Epidermal melanocyte (primary cell): Measurements from ENCODE around the gene TSPAN1.

Experiments
- DNase-seq: peaks from one replicate; pipeline ENCODE4 v3.0.0; 2011; ENCODE audit warnings: low spot score; ENCODE audit not compliant: insufficient read length

TSPAN1 gene

GRCh38 chr1:46174448-46175231, at the start of gene TSPAN1:
TSS of gene TSPAN1 (plus strand) at chr1:46175087. CDS start at chr1:46181108, 6,021 bp downstream.
- DNase-seq: no peak

GRCh38 chr1:46128344-46128743, 46.5 kb upstream of the TSPAN1 start:
- DNase-seq: no peak

DNA sequence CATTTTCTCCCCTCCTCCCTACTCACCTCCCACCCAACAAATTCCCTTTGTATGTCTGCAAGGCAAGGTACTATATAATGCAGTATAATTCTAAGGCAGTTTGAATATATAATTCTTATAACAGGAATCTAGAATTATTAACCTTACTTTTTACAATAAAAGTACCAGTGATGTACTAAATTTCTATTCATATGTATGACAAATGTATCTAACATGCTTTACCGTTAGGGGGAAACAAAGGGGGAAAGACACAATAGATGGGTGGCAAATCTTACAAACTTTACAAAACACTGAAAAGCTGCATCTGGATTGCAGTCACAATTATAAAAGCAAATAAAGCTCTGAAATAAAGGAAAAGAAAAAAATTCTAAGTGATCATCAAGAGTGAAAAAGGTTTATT, 44.8 kb upstream of the TSPAN1 start:
- DNase-seq: no peak

DNA sequence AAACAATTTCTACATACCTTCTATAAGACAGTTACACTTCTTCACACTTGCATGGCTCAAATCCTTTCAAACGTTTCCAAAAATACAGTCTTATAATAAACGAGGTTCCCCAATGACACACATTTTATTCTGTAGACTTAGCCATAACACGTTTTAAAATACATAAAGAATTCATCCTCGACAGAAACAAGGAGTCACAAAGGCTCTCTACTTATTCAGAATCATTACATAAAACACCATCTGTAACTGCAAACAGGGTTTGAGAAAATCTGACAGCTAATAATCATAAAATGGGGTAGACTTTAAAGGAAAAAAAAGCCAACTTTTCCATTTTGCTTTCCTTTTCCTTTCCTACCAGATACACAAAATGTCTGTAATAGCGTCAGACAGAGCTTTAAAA, 44.3 kb upstream of the TSPAN1 start:
- no peak for DNase-seq

- DNase-seq: no peak
Observed at GRCh38 chr1:46131093-46131492, 43.8 kb upstream of the TSPAN1 start.

DNA sequence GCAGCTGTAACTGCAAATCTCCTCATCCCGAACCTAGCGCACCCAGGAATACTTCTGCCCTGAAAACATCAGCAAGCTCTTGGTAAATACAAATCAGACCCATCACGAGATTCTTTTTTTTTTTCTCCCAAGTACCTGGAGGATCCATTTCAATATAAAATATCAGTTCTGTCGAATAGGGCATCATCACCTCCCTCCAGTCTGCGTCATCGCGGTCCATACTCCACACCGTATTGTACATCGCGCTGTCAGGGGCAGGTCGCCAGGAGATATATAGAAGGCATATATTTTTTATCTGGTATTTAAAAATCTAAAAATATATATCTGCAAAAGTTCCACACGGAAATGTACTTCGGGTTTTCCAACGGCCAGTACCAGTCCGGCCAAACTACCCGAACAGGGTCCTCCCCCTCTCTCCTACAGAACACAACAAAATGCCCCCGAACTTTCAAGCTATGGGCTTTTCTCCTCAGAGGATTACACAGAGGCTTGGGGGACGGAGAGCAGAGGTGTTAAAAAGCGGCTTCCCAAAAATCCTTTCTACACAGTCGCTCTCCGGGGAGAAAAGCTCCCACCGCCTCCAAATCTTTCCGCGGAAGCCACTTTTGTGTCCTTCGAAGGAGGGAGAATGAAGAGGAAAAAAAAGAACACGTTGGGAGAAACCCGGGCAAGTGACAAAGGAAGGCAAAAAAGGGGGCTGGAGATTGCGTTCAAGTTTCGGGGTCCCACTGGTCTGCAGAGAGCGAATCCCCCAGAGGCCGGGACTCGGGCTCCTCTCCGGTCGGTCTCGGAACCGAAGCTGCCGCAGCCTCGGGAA, 43.0 kb upstream of the TSPAN1 start:
- DNase-seq: no peak

DNA sequence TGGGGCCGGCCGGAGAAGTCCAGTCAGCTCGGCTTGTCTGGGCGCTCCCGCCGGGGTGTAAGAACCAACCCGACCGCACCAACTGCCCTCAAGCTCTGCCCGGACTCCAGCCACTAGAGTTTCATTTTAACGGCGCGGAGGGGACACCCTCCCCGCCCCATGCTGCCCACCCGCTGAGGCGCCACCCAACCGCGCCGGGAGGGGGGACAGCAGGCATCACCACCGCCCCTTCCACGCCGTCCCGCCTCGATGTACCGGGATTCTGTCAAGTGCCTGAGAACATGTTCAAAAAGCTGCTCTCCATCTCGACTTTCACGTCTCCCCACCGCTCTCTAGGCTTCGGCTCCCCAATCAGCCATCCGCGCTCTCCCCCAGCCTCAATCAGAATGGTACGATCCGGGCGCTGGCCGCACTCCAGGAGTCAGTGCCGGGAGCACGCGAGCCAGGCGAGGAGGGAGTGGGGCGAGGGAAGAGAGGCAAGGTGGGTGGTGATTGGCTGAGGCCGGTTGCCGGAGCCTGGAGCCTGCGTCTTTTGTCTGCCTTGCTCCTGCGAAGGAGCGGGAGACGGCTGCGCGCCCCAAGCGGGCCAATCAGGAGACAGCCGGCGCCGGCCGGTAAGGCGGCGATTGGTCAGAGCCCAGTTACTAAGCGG, 42.2 kb upstream of the TSPAN1 start, which contains the start of gene PIK3R3:
PIK3R3 (minus strand) TSS at position 101 of the 652 bp plus-strand sequence. CDS start 677 bp downstream, outside the sequence.
- DNase-seq: peak; percentile 95

- DNase-seq: peak; percentile 41
Observed at GRCh38 chr1:46133181-46133658, 41.7 kb upstream of the TSPAN1 start.

DNA sequence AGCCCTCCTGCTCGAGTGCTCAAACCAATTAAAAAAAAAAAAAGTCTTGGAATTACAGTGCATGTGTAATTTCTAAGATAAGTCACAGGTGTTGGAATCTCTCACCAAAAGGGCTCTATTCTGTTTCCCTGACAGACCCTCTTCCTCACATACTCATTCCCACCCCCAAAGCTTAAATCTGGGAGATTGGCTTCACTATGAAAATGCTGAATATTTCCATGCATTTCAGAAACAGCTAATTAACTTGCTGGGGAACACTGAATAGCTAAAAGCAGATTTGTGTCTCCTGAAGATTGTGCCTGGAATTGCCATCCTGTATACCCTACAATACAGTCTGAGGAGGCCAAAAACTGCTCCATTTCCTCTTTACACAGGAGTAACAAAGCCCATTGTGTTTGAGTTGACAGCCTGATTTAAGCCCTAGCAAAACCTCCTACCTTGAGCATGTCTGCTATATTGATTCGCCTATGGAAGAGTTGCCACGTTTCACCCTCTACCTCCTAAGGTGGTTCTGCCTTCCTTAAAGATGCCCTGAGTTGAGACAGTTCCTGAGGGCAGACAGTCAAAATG, 41.0 kb upstream of the TSPAN1 start:
- no peak for DNase-seq

GRCh38 chr1:46134660-46135331, 40.1 kb upstream of the TSPAN1 start:
- DNase-seq: no peak

- no peak for DNase-seq
Observed at GRCh38 chr1:46136711-46137110, 38.2 kb upstream of the TSPAN1 start.

DNA sequence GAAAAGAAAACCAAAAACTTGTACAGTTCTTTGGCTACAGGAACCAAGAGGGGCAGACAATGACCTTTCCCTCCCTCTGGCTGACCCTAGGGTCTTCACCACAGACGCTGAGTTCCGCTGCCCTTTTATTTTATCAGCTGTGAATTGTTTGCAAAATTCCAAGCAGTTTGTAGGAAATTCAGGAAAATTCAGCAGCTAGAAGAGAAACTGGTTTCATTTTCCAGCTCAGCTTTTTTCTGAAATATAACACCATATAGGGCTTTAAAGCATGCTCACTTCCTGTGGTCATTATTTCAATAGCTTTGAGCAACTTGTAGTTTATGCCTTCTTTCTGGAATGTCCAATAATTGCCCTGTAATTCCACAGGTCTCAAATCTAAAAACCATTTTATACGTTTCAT, 37.0 kb upstream of the TSPAN1 start:
- DNase-seq: no peak

DNA sequence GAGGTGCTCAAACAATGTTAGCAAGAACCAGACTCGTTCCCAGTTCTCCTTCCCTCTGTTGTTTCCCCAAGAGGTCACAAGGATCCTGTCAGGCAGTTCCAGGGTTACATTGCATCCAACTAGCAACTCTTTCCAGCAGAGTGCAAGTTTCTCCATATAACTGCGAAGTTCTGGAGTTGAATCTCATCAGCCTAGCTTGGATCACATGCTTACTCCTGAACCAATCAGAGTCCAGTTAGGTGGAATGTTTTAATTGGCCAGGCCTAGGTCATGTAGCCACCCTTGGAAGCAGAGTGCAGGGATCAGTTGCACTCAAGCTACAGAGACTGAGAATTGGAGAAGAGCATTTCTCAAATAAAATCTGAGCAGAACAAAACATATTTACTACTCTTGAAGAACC, 26.6 kb upstream of the TSPAN1 start:
- no peak for DNase-seq

DNA sequence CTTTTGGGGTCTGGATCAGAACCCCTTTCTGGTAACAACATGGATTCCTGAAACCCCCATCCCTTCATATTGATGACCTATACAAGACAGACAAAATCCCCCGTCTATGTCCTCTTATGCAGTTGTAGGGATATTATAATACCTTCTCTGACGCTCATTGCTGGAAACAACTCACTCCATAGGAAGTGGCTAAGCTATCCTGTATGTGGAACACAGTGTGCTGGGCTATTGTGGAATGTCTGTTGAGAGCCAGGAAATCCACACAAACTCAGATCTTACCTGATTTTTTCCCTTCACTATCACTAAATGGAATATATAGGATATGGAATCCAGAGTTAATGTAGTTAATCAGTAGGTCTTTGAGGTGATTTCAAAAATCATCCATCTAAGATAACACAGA, 24.8 kb upstream of the TSPAN1 start:
- DNase-seq: no peak

DNA sequence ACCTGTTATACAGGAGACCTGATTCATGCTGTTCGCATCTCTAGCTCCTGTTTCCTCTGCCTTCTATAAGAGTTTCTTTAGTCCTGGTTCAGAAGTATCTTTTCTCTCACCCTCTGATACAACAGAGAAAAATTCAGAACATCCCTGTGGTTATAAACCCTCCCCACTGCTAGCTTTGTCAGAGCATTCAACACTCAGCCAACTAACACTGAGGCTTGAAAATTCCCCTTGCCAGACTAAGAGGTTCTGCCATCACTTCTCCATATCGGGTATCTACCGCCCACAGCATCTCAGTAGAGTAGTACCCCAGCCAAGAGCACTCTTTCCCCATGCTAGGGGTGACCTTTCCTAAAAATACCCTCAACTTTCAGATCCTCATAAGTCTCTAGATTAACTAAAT, 22.9 kb upstream of the TSPAN1 start:
- DNase-seq: no peak

GRCh38 chr1:46153228-46153627, 21.7 kb upstream of the TSPAN1 start:
- DNase-seq: no peak

DNA sequence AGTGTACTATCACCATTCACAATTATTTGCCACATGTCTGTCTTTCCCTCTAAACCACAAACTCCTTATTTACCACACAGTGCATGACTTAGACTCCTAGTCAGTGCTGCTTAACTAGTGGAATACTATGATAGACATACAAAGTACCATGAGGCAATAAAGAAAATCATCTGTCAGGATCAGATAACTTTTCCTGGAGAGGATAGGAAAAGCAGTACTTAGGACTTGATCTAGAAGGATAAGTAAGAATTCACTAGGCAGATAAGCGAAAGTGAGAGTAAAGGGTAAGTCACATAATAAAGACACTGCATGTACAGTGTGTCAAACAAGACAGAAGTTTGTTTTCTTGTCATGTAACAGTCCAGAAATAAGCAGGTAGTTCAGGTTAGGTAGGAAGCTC, 21.2 kb upstream of the TSPAN1 start:
- no peak for DNase-seq

DNA sequence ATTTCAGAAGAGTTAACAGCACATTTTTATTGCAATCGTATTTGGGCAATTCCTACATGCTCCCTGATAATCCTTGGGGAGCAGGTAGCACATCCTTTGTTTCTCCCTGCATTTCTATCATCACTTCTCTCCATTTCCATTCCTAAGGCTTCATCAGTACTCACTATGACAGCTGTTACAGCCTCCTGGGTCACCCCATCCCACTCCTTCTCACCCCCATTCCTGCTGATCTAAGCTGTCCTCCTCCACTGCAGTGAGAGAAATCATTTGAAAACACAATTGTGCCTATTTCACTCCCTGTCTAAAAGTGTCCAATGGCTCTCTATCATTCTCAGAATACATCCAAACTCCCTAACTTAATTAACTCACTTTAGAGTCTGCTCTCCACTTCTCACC, 17.0 kb upstream of the TSPAN1 start:
- no peak for DNase-seq

DNA sequence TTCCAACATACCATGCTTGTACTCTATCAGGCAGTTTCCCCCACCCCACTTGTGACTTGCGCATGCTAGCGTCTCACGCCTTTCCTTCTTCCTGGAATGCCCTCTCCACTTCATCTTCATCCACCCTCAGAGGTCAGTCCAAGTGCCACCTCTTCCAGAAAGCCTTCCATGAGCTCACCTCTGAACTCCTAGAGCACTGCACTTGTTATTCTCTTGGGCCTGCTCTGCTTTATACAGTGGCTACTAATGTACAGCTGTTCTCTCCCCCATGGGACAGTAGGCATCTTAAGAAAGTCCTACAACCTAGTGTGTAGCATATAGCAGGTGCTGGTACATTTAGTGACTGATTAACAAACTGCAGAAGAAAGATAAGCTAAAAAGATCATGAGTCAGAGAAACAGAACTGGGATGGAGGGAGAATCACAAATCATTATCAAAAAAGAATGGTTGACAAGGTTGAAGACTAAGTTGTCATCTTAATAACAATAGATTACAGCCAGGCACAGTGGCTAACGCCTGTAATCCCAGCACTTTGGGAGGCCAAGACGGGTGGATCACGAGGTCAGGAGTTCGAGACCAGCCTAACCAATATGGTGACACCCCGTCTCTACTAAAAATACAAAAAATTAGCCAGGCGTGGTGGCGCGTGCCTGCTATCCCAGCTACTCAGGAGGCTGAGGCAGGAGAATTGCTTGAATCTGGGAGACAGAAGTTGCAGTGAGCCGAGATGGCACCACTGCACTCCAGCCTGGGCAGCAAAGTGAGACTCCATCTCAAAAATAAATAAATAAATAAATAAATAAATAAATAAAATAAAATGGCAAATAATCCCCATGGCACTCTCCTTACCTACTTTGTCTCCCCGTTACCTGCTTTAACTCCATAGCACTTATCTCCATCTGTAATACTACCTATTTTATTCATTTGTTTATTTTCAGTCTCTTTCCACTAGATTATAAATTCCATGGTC, 16.3 kb upstream of the TSPAN1 start:
- no peak for DNase-seq

DNA sequence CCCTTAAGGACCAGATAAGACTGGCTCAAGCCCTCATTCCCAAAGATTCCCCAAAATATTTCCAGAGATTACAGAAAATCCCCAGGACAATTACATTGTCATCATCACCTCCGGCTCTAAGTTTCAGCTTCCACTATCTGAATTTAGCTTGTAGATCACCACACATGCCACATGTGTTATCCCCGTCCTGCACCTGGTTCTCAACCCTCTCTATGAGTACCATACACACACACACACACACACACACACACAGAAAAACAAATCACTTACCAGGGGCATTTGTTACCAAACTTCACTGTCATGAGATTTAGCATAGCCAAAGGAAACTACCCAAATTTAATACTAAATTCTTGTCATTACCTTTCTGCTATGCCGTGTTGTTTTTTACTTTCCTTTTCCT, 15.4 kb upstream of the TSPAN1 start:
- no peak for DNase-seq
